Stromal cell of bone marrow (primary cell): Measurements from ENCODE around the gene INTS14.

Experiments used
- DNase-seq: peaks from one replicate; pipeline ENCODE4 v3.0.0-alpha.2; 2012; ENCODE audit warnings: low read depth

The INTS14 gene

DNA sequence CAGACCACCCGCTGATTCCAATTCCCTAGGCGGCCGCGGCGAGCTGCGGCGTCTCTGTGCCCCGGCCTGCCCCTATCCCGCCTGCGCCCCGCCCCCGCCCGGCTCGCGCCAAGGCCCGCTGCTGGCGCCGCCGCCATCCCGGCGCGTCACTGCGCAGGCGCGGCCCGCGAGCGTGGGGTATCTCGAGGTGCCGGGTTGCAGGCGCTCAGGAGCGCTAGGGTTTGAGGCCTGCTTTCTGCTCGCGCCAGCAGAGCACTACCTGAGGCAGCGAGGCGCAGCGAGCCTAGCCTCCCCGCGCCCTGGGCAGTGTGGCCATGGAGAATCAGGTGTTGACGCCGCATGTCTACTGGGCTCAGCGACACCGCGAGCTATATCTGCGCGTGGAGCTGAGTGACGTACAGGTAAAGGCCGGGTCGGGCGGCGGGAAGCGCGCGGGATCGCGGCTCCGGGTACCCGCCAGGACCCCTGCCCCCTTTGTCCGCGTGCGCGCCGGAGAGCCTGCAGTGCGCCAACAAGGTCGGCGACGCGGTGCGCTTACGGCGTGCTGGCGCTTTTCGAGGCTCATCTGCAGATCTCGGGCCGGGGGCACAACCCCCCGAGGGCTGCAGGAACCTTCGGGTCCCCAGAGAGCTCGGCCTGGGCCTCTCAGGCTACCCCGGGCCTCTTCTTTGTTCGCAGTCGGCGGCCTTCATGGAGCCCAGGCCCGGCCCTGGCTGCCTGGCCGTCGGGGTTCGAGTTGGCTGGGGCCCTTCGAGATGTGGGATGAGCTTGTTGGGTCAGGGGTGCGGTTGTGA lies 80.4 kb downstream of the INTS14 start, which contains the start of gene HACD3:
Gene HACD3 (plus strand): TSS at position 146 of the 794 bp plus-strand sequence. CDS start 169 bp downstream, at position 315.
- DNase-seq, result peak; percentile 50

DNA sequence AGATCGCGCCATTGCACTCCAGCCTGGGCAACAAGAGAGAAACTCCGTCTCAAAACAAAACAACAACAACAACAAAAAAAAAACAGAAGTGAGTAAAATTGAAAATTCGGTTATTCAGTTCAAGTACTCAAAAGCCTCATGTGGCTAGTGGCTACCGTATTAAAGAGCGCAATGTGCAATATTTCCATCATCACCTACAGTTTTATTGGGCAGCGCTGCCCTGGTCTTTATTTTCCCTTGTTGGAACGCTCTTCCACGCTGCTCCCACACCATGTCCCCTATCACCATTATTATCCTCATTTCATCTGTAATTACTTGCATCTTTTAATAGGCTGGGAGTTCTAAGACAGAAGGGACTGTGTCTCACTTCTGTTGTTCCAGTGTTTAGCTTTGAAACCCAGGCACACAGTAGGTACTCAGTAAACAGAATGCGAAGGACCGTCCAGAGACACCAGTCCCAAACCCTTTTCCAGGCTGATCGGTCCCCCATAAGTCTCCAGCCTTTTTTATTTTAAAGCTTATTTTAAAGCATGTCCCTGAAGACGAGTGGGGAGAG lies 81.1 kb downstream of the INTS14 start:
- no peak for DNase-seq
